BLaER1 (cell line): ENCODE results near the gene SGK1.
"Not testable (repeated sequence)": the region's sequence is repeated elsewhere in the genome, so short reads cannot be mapped to it uniquely, and the experiment has no call there.

ENCODE experiments used
- H3K27ac ChIP-seq: shearing (Covaris generic); formaldehyde crosslinking; 2 replicates; pipeline ENCODE4 v1.8.1; 2022
- H3K27me3 ChIP-seq: shearing (Covaris generic); formaldehyde crosslinking; 2 replicates; pipeline ENCODE4 v1.8.1; 2022
- H3K36me3 ChIP-seq: shearing (Covaris generic); formaldehyde crosslinking; 2 replicates; pipeline ENCODE4 v1.8.1; 2022
- H3K4me1 ChIP-seq: shearing (Covaris generic); formaldehyde crosslinking; 2 replicates; pipeline ENCODE4 v1.8.1; 2022
- H3K4me2 ChIP-seq: shearing (Covaris generic); formaldehyde crosslinking; 2 replicates; pipeline ENCODE4 v1.8.1; 2022
- H3K4me3 ChIP-seq: shearing (Covaris generic); formaldehyde crosslinking; 2 replicates; pipeline ENCODE4 v1.8.1; 2022
- H3K9ac ChIP-seq: shearing (Covaris generic); formaldehyde crosslinking; 2 replicates; pipeline ENCODE4 v1.8.1; 2022
- H3K9me3 ChIP-seq: shearing (Covaris generic); formaldehyde crosslinking; 2 replicates; pipeline ENCODE4 v1.8.1; 2022
- H4K20me1 ChIP-seq: shearing (Covaris generic); formaldehyde crosslinking; 2 replicates; pipeline ENCODE4 v1.8.1; 2022
- Cebpa-rat ChIP-seq: shearing (Covaris generic); IDR thresholded peaks from 2 replicates; pipeline ENCODE4 v1.8.1; 2022

The SGK1 gene

GRCh38 chr6:134328792-134329191 is 10.9 kb upstream of the SGK1 start:
- no peaks in the 10 kb centered on the region for H3K36me3 ChIP-seq
- H4K20me1 ChIP-seq: no peaks in the 10 kb centered on the region
- H3K27ac ChIP-seq: no peak overlapping the region
- no peak overlapping the region for H3K4me3 ChIP-seq
- peaks cover 7% of the 10 kb centered on the region for H3K9me3 ChIP-seq
- no peak for TF ChIP-seq Cebpa-rat
- H3K9ac ChIP-seq: no peak overlapping the region
- H3K4me2 ChIP-seq: no peak overlapping the region
- H3K4me1 ChIP-seq: peaks cover 31% of the 10 kb centered on the region
- no peaks in the 10 kb centered on the region for H3K27me3 ChIP-seq

DNA sequence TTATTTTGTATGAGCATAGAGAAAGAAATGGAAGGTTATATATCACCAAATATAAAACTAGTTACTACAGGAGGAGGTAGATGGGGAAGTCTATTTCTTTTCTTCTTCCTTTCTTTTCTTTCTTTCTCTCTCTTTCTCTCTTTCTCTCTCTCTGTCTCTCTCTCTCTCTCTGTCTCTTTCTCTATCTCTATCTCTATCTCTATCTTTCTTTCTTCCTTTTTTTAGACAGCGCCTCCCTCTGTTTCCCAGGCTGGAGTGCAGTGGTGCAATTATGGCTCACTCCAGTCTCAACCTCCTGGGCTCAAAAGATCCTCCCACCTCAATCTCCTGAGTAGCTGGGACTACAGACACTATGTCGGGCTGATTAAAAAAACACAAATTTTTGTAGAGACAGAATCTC is 10.2 kb upstream of the SGK1 start:
- H3K9ac ChIP-seq: no peak overlapping the region
- H3K4me1 ChIP-seq: peaks cover 25% of the 10 kb centered on the region
- no peak overlapping the region for H3K27ac ChIP-seq
- TF ChIP-seq Cebpa-rat: no peak
- H3K4me3 ChIP-seq: no peak overlapping the region
- H3K4me2 ChIP-seq: no peak overlapping the region
- peaks cover 7% of the 10 kb centered on the region for H3K9me3 ChIP-seq
- no peaks in the 10 kb centered on the region for H3K36me3 ChIP-seq
- H3K27me3 ChIP-seq: no peaks in the 10 kb centered on the region
- H4K20me1 ChIP-seq: no peaks in the 10 kb centered on the region

GRCh38 chr6:134326192-134326591 is 8.3 kb upstream of the SGK1 start:
- H4K20me1 ChIP-seq: not testable (repeated sequence)

GRCh38 chr6:134324766-134325165 is 6.9 kb upstream of the SGK1 start:
- Histone ChIP-seq H3K9me3 (peaks cover 26% of the 10 kb centered on the region), H3K36me3 (no peaks in the 10 kb centered on the region), H4K20me1 (no peaks in the 10 kb centered on the region), H3K27ac (no peak overlapping the region), H3K4me1 (no peaks in the 10 kb centered on the region), H3K9ac (no peak overlapping the region), H3K4me2 (no peak overlapping the region), H3K4me3 (no peak overlapping the region), H3K27me3 (no peaks in the 10 kb centered on the region)
- TF ChIP-seq Cebpa-rat: no peak

More at GRCh38 chr6:134326192-134326591, 8.3 kb upstream of the SGK1 start:
- H3K27me3 ChIP-seq, H3K36me3 ChIP-seq, H3K27ac ChIP-seq, H3K4me2 ChIP-seq, H3K4me3 ChIP-seq, H3K4me1 ChIP-seq, H3K9ac ChIP-seq: not testable (repeated sequence)
- H3K9me3 ChIP-seq: peaks cover 11% of the 10 kb centered on the region

DNA sequence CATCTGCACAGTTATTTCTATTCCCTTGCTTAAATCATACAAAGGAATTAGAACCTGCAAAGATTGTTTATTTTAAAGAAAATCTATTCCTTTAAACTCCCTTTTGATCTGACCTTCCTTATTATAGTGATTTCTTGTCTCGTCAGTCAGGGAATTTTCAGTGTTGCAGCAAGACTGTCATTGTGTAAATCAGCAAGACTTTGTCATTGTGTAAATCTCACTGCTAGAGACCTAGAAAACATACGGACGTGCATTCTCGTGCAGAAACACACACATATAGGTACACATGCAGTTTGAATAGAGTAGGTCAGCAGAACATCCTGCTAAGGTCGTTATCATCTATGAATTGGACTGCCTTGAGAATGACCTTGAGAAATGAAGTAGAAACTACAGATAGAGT is 6.2 kb upstream of the SGK1 start:
- Histone ChIP-seq H3K9me3 (peaks cover 30% of the 10 kb centered on the region), H4K20me1 (no peaks in the 10 kb centered on the region), H3K4me1 (peaks cover 6% of the 10 kb centered on the region; the same call in 1 of the 2 replicates), H3K27ac (no peak overlapping the region), H3K27me3 (no peaks in the 10 kb centered on the region), H3K4me2 (no peak overlapping the region), H3K9ac (no peak overlapping the region), H3K36me3 (no peaks in the 10 kb centered on the region), H3K4me3 (no peak overlapping the region)
- TF ChIP-seq Cebpa-rat: no peak

GRCh38 chr6:134323698-134324097 is 5.8 kb upstream of the SGK1 start:
- H3K9me3 ChIP-seq: peaks cover 30% of the 10 kb centered on the region
- H3K27me3 ChIP-seq: no peaks in the 10 kb centered on the region
- no peak overlapping the region for H3K27ac ChIP-seq
- no peaks in the 10 kb centered on the region for H3K36me3 ChIP-seq
- TF ChIP-seq Cebpa-rat: no peak
- no peak overlapping the region for H3K4me2 ChIP-seq
- H4K20me1 ChIP-seq: no peaks in the 10 kb centered on the region
- H3K4me3 ChIP-seq: no peak overlapping the region
- H3K4me1 ChIP-seq: peaks cover 11% of the 10 kb centered on the region
- no peak overlapping the region for H3K9ac ChIP-seq

DNA sequence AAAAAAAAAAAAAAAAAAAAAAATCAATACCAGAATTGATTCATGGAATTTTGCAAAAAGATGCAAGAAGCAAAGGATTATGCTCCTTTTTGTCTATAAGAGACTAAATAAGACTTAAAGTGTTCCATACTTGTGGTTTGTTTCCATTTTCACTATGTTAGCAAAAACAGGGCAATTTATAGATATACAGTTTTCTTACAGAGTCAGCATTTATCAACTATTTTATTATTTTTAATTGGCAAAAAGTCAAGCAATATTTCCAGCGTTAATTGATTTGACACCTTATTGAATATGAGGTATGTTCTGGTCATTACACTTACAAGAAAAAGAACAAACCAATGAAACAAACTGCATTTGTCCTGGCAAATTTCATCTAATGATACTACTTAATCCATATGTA is 5.4 kb upstream of the SGK1 start:
- peaks cover 15% of the 10 kb centered on the region for H3K4me1 ChIP-seq
- H3K4me2 ChIP-seq: no peak overlapping the region
- H3K9me3 ChIP-seq: peaks cover 30% of the 10 kb centered on the region
- H3K9ac ChIP-seq: no peak overlapping the region
- no peak overlapping the region for H3K27ac ChIP-seq
- no peak overlapping the region for H3K4me3 ChIP-seq
- no peaks in the 10 kb centered on the region for H3K27me3 ChIP-seq
- no peaks in the 10 kb centered on the region for H3K36me3 ChIP-seq
- no peaks in the 10 kb centered on the region for H4K20me1 ChIP-seq
- TF ChIP-seq Cebpa-rat: no peak

- H3K27me3 ChIP-seq: no peaks in the 10 kb centered on the region
- no peak overlapping the region for H3K4me3 ChIP-seq
- H4K20me1 ChIP-seq: no peaks in the 10 kb centered on the region
- peaks cover 30% of the 10 kb centered on the region for H3K9me3 ChIP-seq
- no peak overlapping the region for H3K9ac ChIP-seq
- H3K27ac ChIP-seq: no peak overlapping the region
- no peaks in the 10 kb centered on the region for H3K36me3 ChIP-seq
- H3K4me1 ChIP-seq: peaks cover 18% of the 10 kb centered on the region
- no peak overlapping the region for H3K4me2 ChIP-seq
- no peak for TF ChIP-seq Cebpa-rat
These were observed 4.3 kb upstream of the SGK1 start for GRCh38 chr6:134322216-134322615.

DNA sequence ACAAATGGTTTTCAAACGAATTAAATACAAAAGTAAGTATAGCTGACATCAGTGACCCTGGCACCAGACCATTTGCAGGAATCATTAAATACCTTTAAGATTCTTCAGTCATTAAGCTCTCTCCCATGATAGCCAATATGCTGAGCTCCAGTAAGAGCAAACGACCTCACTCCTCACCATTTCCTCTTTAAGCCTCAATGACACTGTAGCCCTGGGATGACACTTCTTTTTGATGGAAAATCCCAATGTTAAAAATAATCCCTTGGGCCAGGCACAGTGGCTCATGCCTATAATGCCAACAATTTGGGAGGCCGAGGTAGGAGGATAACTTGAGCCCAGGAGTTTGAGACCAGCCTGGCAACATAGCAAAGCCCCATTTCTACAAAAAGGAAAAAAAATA is 3.3 kb upstream of the SGK1 start:
- Histone ChIP-seq H4K20me1 (no peaks in the 10 kb centered on the region), H3K9ac (no peak overlapping the region), H3K27ac (no peak overlapping the region), H3K4me2 (no peak overlapping the region), H3K36me3 (no peaks in the 10 kb centered on the region), H3K4me1 (peaks cover 26% of the 10 kb centered on the region), H3K4me3 (no peak overlapping the region), H3K9me3 (peaks cover 30% of the 10 kb centered on the region), H3K27me3 (no peaks in the 10 kb centered on the region)
- no peak for TF ChIP-seq Cebpa-rat

DNA sequence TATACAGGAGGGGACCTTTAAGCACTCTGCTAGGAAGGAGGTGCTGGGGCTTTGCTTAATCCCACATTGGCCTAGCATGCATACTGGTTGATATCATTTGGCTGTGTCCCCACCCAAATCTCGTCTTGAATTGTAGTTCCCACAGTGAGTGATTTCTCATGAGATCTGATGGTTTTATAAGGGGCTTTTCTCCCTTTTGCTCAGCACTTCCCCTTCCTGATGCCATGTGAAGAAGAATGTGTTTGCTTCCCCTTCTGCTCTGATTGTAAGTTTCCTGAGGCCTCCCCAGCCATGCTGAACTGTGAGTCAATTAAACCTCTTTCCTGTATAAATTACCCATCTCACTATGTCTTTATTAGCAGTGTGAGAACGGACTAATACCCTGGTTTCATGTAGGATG is 1.8 kb upstream of the SGK1 start:
- not testable (repeated sequence) for H3K27ac ChIP-seq, H3K36me3 ChIP-seq, H3K4me2 ChIP-seq, H3K9ac ChIP-seq, H3K4me3 ChIP-seq, H4K20me1 ChIP-seq, H3K27me3 ChIP-seq
- H3K4me1 ChIP-seq: peaks cover 42% of the 10 kb centered on the region
- peaks cover 23% of the 10 kb centered on the region for H3K9me3 ChIP-seq

- H4K20me1 ChIP-seq: no peaks in the 10 kb centered on the region; the same call in 1 of the 2 replicates
- TF ChIP-seq Cebpa-rat: no peak
- no peak overlapping the region for H3K9ac ChIP-seq
- H3K4me1 ChIP-seq: peaks cover 49% of the 10 kb centered on the region
- H3K4me2 ChIP-seq: peak overlapping the region; percentile 92
- H3K4me3 ChIP-seq: no peak overlapping the region
- H3K27me3 ChIP-seq: no peaks in the 10 kb centered on the region
- H3K27ac ChIP-seq: no peak overlapping the region
- no peaks in the 10 kb centered on the region for H3K36me3 ChIP-seq
- H3K9me3 ChIP-seq: peaks cover 23% of the 10 kb centered on the region
These were observed 1.0 kb upstream of the SGK1 start for GRCh38 chr6:134318974-134319281.
